MV-4-11 (cell line): Measurements from ENCODE around the gene SOX6.
A peak's percentile ranks its signal among the peaks of the same experiment; 100 is the strongest.

ENCODE experiments used
- DNase-seq: peaks from one replicate; lab custom pipeline; 2025; lab: John Stamatoyannopoulos, UW

Gene SOX6

GRCh38 chr11:15958910-15959309 is 397.4 kb downstream of the SOX6 start:
- DNase-seq, result no peak

GRCh38 chr11:15957234-15957633 is 399.1 kb downstream of the SOX6 start:
- no peak for DNase-seq

GRCh38 chr11:15956302-15956701 is 400.0 kb downstream of the SOX6 start:
- DNase-seq, result no peak

GRCh38 chr11:15955595-15955994 is 400.8 kb downstream of the SOX6 start:
- DNase-seq, result no peak

- DNase-seq, result no peak
Observed at GRCh38 chr11:15947681-15948648, 408.4 kb downstream of the SOX6 start.

GRCh38 chr11:15945726-15946125 is 410.6 kb downstream of the SOX6 start:
- DNase-seq, result no peak

- DNase-seq, result no peak
Observed at GRCh38 chr11:15944460-15944859, 411.9 kb downstream of the SOX6 start.

GRCh38 chr11:15943418-15944197 is 412.7 kb downstream of the SOX6 start:
- DNase-seq, result no peak

- no peak for DNase-seq
Observed at GRCh38 chr11:15942936-15943335, 413.4 kb downstream of the SOX6 start.

- DNase-seq, result no peak
Observed at GRCh38 chr11:15942126-15942525, 414.2 kb downstream of the SOX6 start.

GRCh38 chr11:15941206-15941770 is 415.1 kb downstream of the SOX6 start:
- no peak for DNase-seq

- no peak for DNase-seq
Observed at GRCh38 chr11:15940462-15941205, 415.7 kb downstream of the SOX6 start.

- no peak for DNase-seq
Observed at GRCh38 chr11:15938983-15939382, 417.4 kb downstream of the SOX6 start.

- no peak for DNase-seq
Observed at GRCh38 chr11:15938121-15938611, 418.2 kb downstream of the SOX6 start.

GRCh38 chr11:15937601-15938120 is 418.7 kb downstream of the SOX6 start:
- DNase-seq, result no peak

- no peak for DNase-seq
Observed at GRCh38 chr11:15936011-15936410, 420.3 kb downstream of the SOX6 start.

- DNase-seq, result no peak
Observed at GRCh38 chr11:15935373-15935772, 421.0 kb downstream of the SOX6 start.

GRCh38 chr11:15933886-15934625 is 422.3 kb downstream of the SOX6 start:
- peak; percentile 22 for DNase-seq

- no peak for DNase-seq
Observed at GRCh38 chr11:15932417-15932816, 423.9 kb downstream of the SOX6 start.

GRCh38 chr11:15931497-15931896 is 424.8 kb downstream of the SOX6 start:
- no peak for DNase-seq
